SK-N-SH (cell line): ENCODE data around the gene CFAP74. TPM values are rescaled to one million over a fixed set of nuclear protein-coding genes. Genes with fewer than 3 reads are reported as not detected.
A peak's percentile ranks its signal among the peaks of the same experiment; 100 is the strongest.

Source experiments
- CTCF ChIA-PET: fragments of 300-600, 350-600 bp; formaldehyde crosslinking; extraction: SDS; loops from one replicate; lab custom pipeline; 2021; lab: Yijun Ruan, JAX
- POLR2A ChIA-PET: fragments of 350-600 bp; sonication (Branson Sonifier 250); formaldehyde crosslinking; extraction: SDS; loops from one replicate; lab custom pipeline; 2020; ENCODE audit warnings: antibody characterized with exemption, inconsistent platforms; lab: Yijun Ruan, JAX
- DNase-seq: peaks from one replicate; pipeline ENCODE4 v3.0.0; 2012
- H2AFZ ChIP-seq: fragments of 200-600 bp; sonication (generic); 2 replicates; pipeline ENCODE4 v1.8.1; 2016; ENCODE audit warnings: antibody characterized with exemption, mild to moderate bottlenecking, low read depth
- H3F3A ChIP-seq: fragments of 200-600 bp; sonication (generic); replicated peaks from 2 replicates; pipeline ENCODE3; 2016; ENCODE audit warnings: antibody characterized with exemption, mild to moderate bottlenecking; ENCODE audit not compliant: insufficient read depth
- H3K27ac ChIP-seq, 2 experiments: fragments of 200-500 bp in 1 of 2; fragments of 200-600 bp in 1 of 2; sonication (Bioruptor generic) in 1 of 2; sonication (generic), shearing (Covaris generic) in 1 of 2; 2 replicates each; pipeline versions ENCODE4 v1.5.1 to v1.6.1; 2014 to 2016; ENCODE audit warnings: low read depth in 2 of 2, inconsistent platforms in 1 of 2, low read length in 1 of 2, mild to moderate bottlenecking in 1 of 2, mixed read lengths in 1 of 2
- H3K27me3 ChIP-seq: fragments of 200-600 bp; sonication (generic), shearing (Covaris generic); 2 replicates; pipeline ENCODE4 v1.6.1; 2016; ENCODE audit warnings: mixed run types; ENCODE audit not compliant: insufficient read depth
- H3K36me3 ChIP-seq, 2 experiments: fragments of 200-500 bp in 1 of 2; fragments of 200-600 bp in 1 of 2; sonication (Bioruptor generic) in 1 of 2; sonication (generic) in 1 of 2; replicated peaks in 1 of 2; 2 replicates each; pipeline versions ENCODE3 to v1.5.1; 2014 to 2016; ENCODE audit warnings: low read length in 1 of 2, mild to moderate bottlenecking in 1 of 2; ENCODE audit not compliant: insufficient read depth in 2 of 2, control insufficient read depth in 1 of 2
- H3K4me1 ChIP-seq, 2 experiments: fragments of 200-500 bp in 1 of 2; fragments of 200-600 bp in 1 of 2; sonication (Bioruptor generic) in 1 of 2; sonication (generic), shearing (Covaris generic) in 1 of 2; 2 replicates each; pipeline versions ENCODE4 v1.5.1 to v1.6.1; 2014 to 2016; ENCODE audit warnings: low read depth in 1 of 2, low read length in 1 of 2, mixed run types in 1 of 2; ENCODE audit not compliant: insufficient read depth in 2 of 2, control insufficient read depth in 1 of 2
- H3K4me2 ChIP-seq: fragments of 200-600 bp; sonication (generic), shearing (Covaris generic); 2 replicates; pipeline ENCODE4 v1.6.1; 2017; ENCODE audit warnings: mixed run types
- H3K4me3 ChIP-seq, 2 experiments: fragments of 200-500 bp in 1 of 2; fragments of 200-600 bp in 1 of 2; sonication (Bioruptor generic) in 1 of 2; sonication (generic), shearing (Covaris generic) in 1 of 2; 2 replicates each; pipeline versions ENCODE4 v1.5.1 to v1.8.1; 2014 to 2016; ENCODE audit warnings: low read depth in 2 of 2, inconsistent platforms in 1 of 2, low read length in 1 of 2, mild to moderate bottlenecking in 1 of 2, mixed read lengths in 1 of 2, moderate library complexity in 1 of 2
- H3K79me2 ChIP-seq: fragments of 200-600 bp; sonication (generic); 2 replicates; pipeline ENCODE4 v1.8.1; 2017; ENCODE audit warnings: mild to moderate bottlenecking; ENCODE audit not compliant: insufficient read depth
- H3K9ac ChIP-seq: fragments of 200-600 bp; sonication (generic); 2 replicates; pipeline ENCODE4 v1.6.1; 2017; ENCODE audit warnings: mixed run types
- H3K9me2 ChIP-seq: fragments of 200-600 bp; sonication (generic); 2 replicates; pipeline ENCODE4 v1.6.1; 2017; ENCODE audit warnings: mixed run types
- H3K9me3 ChIP-seq: fragments of 200-600 bp; sonication (generic); 2 replicates; pipeline ENCODE4 v1.6.1; 2017; ENCODE audit warnings: mixed run types, mild to moderate bottlenecking, moderate library complexity
- H4K20me1 ChIP-seq: fragments of 200-600 bp; sonication (generic); 2 replicates; pipeline ENCODE4 v1.6.1; 2017; ENCODE audit warnings: mild to moderate bottlenecking, mixed run types; ENCODE audit not compliant: insufficient read depth
- ELF1 ChIP-seq: IDR thresholded peaks from 2 replicates; pipeline ENCODE4 v1.4.0; 2012
- EZH2phosphoT487 ChIP-seq: fragments of 200-600 bp; sonication (generic); IDR thresholded peaks from 2 replicates; pipeline ENCODE4 v1.6.1; 2017; ENCODE audit warnings: low read depth, mixed run types, mild to moderate bottlenecking, antibody characterized with exemption, moderate library complexity, borderline replicate concordance
- FOXJ3 ChIP-seq: sonication (generic); formaldehyde crosslinking; IDR thresholded peaks from 2 replicates; pipeline ENCODE4 v1.5.1; 2020; ENCODE audit warnings: mild to moderate bottlenecking, missing genetic modification reagents
- REST ChIP-seq: IDR thresholded peaks from 2 replicates; pipeline ENCODE4 v1.6.1; 2012; ENCODE audit warnings: mild to moderate bottlenecking, low read depth, low read length, moderate library complexity
- TAF1 ChIP-seq: IDR thresholded peaks from 2 replicates; pipeline ENCODE4 v1.6.1; 2012; ENCODE audit warnings: low read depth, mild to moderate bottlenecking, low read length, moderate library complexity, borderline replicate concordance
- USF1 ChIP-seq: IDR thresholded peaks from 2 replicates; pipeline ENCODE4 v1.4.0; 2012; ENCODE audit warnings: low read depth, borderline replicate concordance
- WGBS: methylation state at CpG from one replicate; pipeline ENCODE4 v1.1.6; 2017; ENCODE audit warnings: low lambda C conversion rate; 5-methylcytosine and 5-hydroxymethylcytosine counted together
- polyA plus RNA-seq, 3 experiments: library from polyadenylated mRNA; depleted of rRNA; stranded (reverse); fragments of >200 nt; gene quantifications; 2 replicates each; pipeline ENCODE4 v1.2.3, GENCODE V29; 2012

CFAP74 gene
- polyA plus RNA-seq, 1 of the 3 experiments (the other 2 are of a cell fraction) = not detected

- Histone ChIP-seq H3K36me3 (no peaks in the 10 kb centered on the region), H3K9me2 (no peaks in the 10 kb centered on the region), H3K27ac (no peak overlapping the region), H2AFZ (no peak overlapping the region), H3K4me3 (peak overlapping the region in 1 of 2 experiments; percentile 33; a peak in 2 of 4 replicates), H3F3A (no peaks in the 10 kb centered on the region), H3K79me2 (no peaks in the 10 kb centered on the region), H3K4me2 (no peak overlapping the region), H3K4me1 (no peaks in the 10 kb centered on the region; a peak in 1 of 4 replicates), H3K9ac (no peak overlapping the region), H4K20me1 (no peaks in the 10 kb centered on the region), H3K27me3 (peaks cover 12% of the 10 kb centered on the region; the same call in 1 of the 2 replicates), H3K9me3 (no peaks in the 10 kb centered on the region)
- ChIA-PET POLR2A (interaction anchor here (1.1 kb wide), 1 partner anchor 12 kb away, joined by 6 read pairs; no protein-coding TSS in a partner anchor), CTCF (interaction anchor here (0.8 to 7.1 kb wide), 8 partner anchors 11 to 114 kb away, joined by 3 to 63 read pairs (median 4); no protein-coding TSS in a partner anchor)
- WGBS = 57% methylated on average over 7 of the region's 61 CpGs
- DNase-seq = no peak
- TF ChIP-seq ELF1 (no peak), USF1 (no peak), REST (peak; percentile 92), FOXJ3 (CRISPR knock-in tag) (no peak), EZH2phosphoT487 (no peak)
Observed at GRCh38 chr1:2019571-2020309, 16.2 kb upstream of the CFAP74 start.

GRCh38 chr1:2019172-2019543, 15.6 kb upstream of the CFAP74 start, which contains the start of gene GABRD:
Gene GABRD, plus strand, starts transcription at chr1:2019345. Its CDS starts 79 bp downstream, at chr1:2019424.
- H3K9me2 ChIP-seq = no peaks in the 10 kb centered on the region
- POLR2A ChIA-PET = interaction anchor here (1.1 kb wide), 1 partner anchor 13 kb away, joined by 6 read pairs; no protein-coding TSS in a partner anchor
- H3K4me1 ChIP-seq = no peaks in the 10 kb centered on the region; a peak in 1 of 4 replicates
- H3K27ac ChIP-seq = no peak within 1 kb of the TSS
- no peaks in the 10 kb centered on the region for H4K20me1 ChIP-seq
- H3K27me3 ChIP-seq = peaks cover 12% of the 10 kb centered on the region; the same call in 1 of the 2 replicates
- H3K9me3 ChIP-seq = no peaks in the 10 kb centered on the region
- WGBS = 13% methylated on average over 7 of the region's 60 CpGs
- H3K36me3 ChIP-seq = no peaks in the 10 kb centered on the region
- TF ChIP-seq USF1 = no peak
- no peak for TF ChIP-seq TAF1
- no peaks in the 10 kb centered on the region for H3F3A ChIP-seq
- no peaks in the 10 kb centered on the region for H3K79me2 ChIP-seq
- H3K9ac ChIP-seq = no peak within 1 kb of the TSS
- H2AFZ ChIP-seq = no peak within 1 kb of the TSS
- peak; percentile 94 for DNase-seq
- peak within 1 kb of the TSS in 1 of 2 experiments; percentile 33; a peak in 2 of 4 replicates for H3K4me3 ChIP-seq
- CTCF ChIA-PET = interaction anchor here (0.7 to 7.1 kb wide), 8 partner anchors 12 to 113 kb away, joined by 3 to 63 read pairs (median 4); no protein-coding TSS in a partner anchor
- H3K4me2 ChIP-seq = no peak within 1 kb of the TSS
